OCI-LY1 (cell line): ENCODE data around the gene SLC29A3.
"Not testable (repeated sequence)": the region's sequence is repeated elsewhere in the genome, so short reads cannot be mapped to it uniquely, and the experiment has no call there.

Experiments used
- H2AFZ ChIP-seq: fragments of 200-600 bp; sonication (generic), shearing (Covaris generic); 2 replicates; pipeline ENCODE4 v1.6.0; 2014; ENCODE audit warnings: antibody characterized with exemption, mild to moderate bottlenecking, low read length
- H3F3A ChIP-seq: fragments of 200-600 bp; sonication (generic), shearing (Covaris generic); 2 replicates; pipeline ENCODE4 v1.6.0; 2014; ENCODE audit warnings: mild to moderate bottlenecking, antibody characterized with exemption, low read length, moderate library complexity; ENCODE audit not compliant: insufficient read depth
- H3K27ac ChIP-seq: fragments of 200-600 bp; sonication (generic); 2 replicates; pipeline ENCODE4 v1.5.1; 2014; ENCODE audit warnings: low read length, mixed run types, mild to moderate bottlenecking, low read depth; ENCODE audit not compliant: poor library complexity, severe bottlenecking
- H3K27me3 ChIP-seq: fragments of 200-600 bp; sonication (generic); 2 replicates; pipeline ENCODE4 v1.6.0; 2014; ENCODE audit warnings: antibody characterized with exemption, mild to moderate bottlenecking, low read length, moderate library complexity; ENCODE audit not compliant: insufficient read depth
- H3K36me3 ChIP-seq: fragments of 200-600 bp; sonication (generic); 2 replicates; pipeline ENCODE4 v1.6.1; 2014; ENCODE audit warnings: mild to moderate bottlenecking, antibody characterized with exemption, low read length, moderate library complexity, mixed read lengths; ENCODE audit not compliant: insufficient read depth
- H3K4me1 ChIP-seq: fragments of 200-600 bp; sonication (generic); 2 replicates; pipeline ENCODE4 v1.5.1; 2014; ENCODE audit warnings: mild to moderate bottlenecking, low read length, moderate library complexity; ENCODE audit not compliant: insufficient read depth, severe bottlenecking
- H3K4me2 ChIP-seq: fragments of 200-600 bp; sonication (generic), shearing (Covaris generic); 2 replicates; pipeline ENCODE4 v1.6.1; 2014; ENCODE audit warnings: low read length
- H3K4me3 ChIP-seq: fragments of 200-600 bp; sonication (generic); 2 replicates; pipeline ENCODE4 v1.5.1; 2014; ENCODE audit warnings: low read length, low read depth, mild to moderate bottlenecking, mixed read lengths; ENCODE audit not compliant: poor library complexity, severe bottlenecking
- H3K79me2 ChIP-seq: fragments of 200-600 bp; shearing (Covaris generic); 2 replicates; pipeline ENCODE4 v1.6.1; 2016; ENCODE audit warnings: mixed run types, low read length, mixed read lengths; ENCODE audit not compliant: insufficient read depth
- H3K9ac ChIP-seq: fragments of 200-600 bp; sonication (generic), shearing (Covaris generic); 2 replicates; pipeline ENCODE4 v1.6.1; 2014; ENCODE audit warnings: mild to moderate bottlenecking, low read length, mixed read lengths
- H3K9me2 ChIP-seq: fragments of 200-600 bp; sonication (generic), shearing (Covaris generic); 2 replicates; pipeline ENCODE4 v1.6.1; 2014; ENCODE audit warnings: low read depth, mild to moderate bottlenecking, low read length, mixed read lengths
- H3K9me3 ChIP-seq: fragments of 200-600 bp; shearing (Covaris generic); 2 replicates; pipeline ENCODE4 v1.6.1; 2014; ENCODE audit warnings: low read length, mixed read lengths
- H4K20me1 ChIP-seq: fragments of 200-600 bp; sonication (generic), shearing (Covaris generic); 2 replicates; pipeline ENCODE4 v1.6.0; 2016; ENCODE audit warnings: mild to moderate bottlenecking, low read length; ENCODE audit not compliant: insufficient read depth
- CTCF ChIP-seq: fragments of 200-600 bp; sonication (generic), shearing (Covaris generic); IDR thresholded peaks from 2 replicates; pipeline ENCODE4 v1.5.1; 2017; ENCODE audit warnings: mild to moderate bottlenecking, antibody characterized with exemption, low read length, moderate library complexity, mixed read lengths
- EZH2 ChIP-seq: fragments of 200-600 bp; sonication (generic), shearing (Covaris generic); IDR thresholded peaks from 2 replicates; pipeline ENCODE4 v1.8.0; 2017; ENCODE audit warnings: borderline replicate concordance, mixed run types, mild to moderate bottlenecking, antibody characterized with exemption, low read length, moderate library complexity, mixed read lengths

SLC29A3 gene

GRCh38 chr10:71294856-71295255, 24.2 kb upstream of the SLC29A3 start:
- TF ChIP-seq CTCF (no peak), EZH2 (no peak)
- Histone ChIP-seq H2AFZ (no peak overlapping the region), H3F3A (no peaks in the 10 kb centered on the region), H3K4me1 (no peaks in the 10 kb centered on the region), H3K4me2 (no peak overlapping the region), H3K27me3 (no peaks in the 10 kb centered on the region), H3K9ac (no peak overlapping the region), H3K9me3 (no peaks in the 10 kb centered on the region), H3K27ac (no peak overlapping the region), H3K9me2 (no peaks in the 10 kb centered on the region), H3K79me2 (no peaks in the 10 kb centered on the region), H3K4me3 (no peak overlapping the region), H4K20me1 (no peaks in the 10 kb centered on the region), H3K36me3 (no peaks in the 10 kb centered on the region)

- no peak overlapping the region for H3K4me2 ChIP-seq
- TF ChIP-seq CTCF (no peak), EZH2 (no peak)
- H3K27me3 ChIP-seq, result no peaks in the 10 kb centered on the region
- no peaks in the 10 kb centered on the region for H3K9me3 ChIP-seq
- no peaks in the 10 kb centered on the region for H3K79me2 ChIP-seq
- no peaks in the 10 kb centered on the region for H3F3A ChIP-seq
- no peak overlapping the region for H3K27ac ChIP-seq
- no peaks in the 10 kb centered on the region for H3K36me3 ChIP-seq
- no peaks in the 10 kb centered on the region for H4K20me1 ChIP-seq
- no peaks in the 10 kb centered on the region for H3K4me1 ChIP-seq
- no peak overlapping the region for H3K9ac ChIP-seq
- H3K4me3 ChIP-seq, result no peak overlapping the region
- H2AFZ ChIP-seq, result no peak overlapping the region
- no peaks in the 10 kb centered on the region for H3K9me2 ChIP-seq
Measured at GRCh38 chr10:71295641-71296040, 23.4 kb upstream of the SLC29A3 start.

GRCh38 chr10:71296086-71296485, 23.0 kb upstream of the SLC29A3 start:
- Histone ChIP-seq H3F3A (no peaks in the 10 kb centered on the region), H3K9me3 (no peaks in the 10 kb centered on the region), H3K79me2 (no peaks in the 10 kb centered on the region), H3K27ac (no peak overlapping the region), H4K20me1 (no peaks in the 10 kb centered on the region), H3K9me2 (no peaks in the 10 kb centered on the region), H3K9ac (no peak overlapping the region), H3K4me3 (no peak overlapping the region), H3K36me3 (no peaks in the 10 kb centered on the region), H3K4me2 (no peak overlapping the region), H3K27me3 (no peaks in the 10 kb centered on the region), H3K4me1 (no peaks in the 10 kb centered on the region), H2AFZ (no peak overlapping the region)
- TF ChIP-seq CTCF (no peak), EZH2 (no peak)

- H3K36me3 ChIP-seq, H3K27ac ChIP-seq, H3K9me3 ChIP-seq, H3K4me2 ChIP-seq, H3F3A ChIP-seq, H3K27me3 ChIP-seq, H3K9ac ChIP-seq, H3K4me1 ChIP-seq, H3K9me2 ChIP-seq, H4K20me1 ChIP-seq, H3K4me3 ChIP-seq, H3K79me2 ChIP-seq, H2AFZ ChIP-seq: not testable (repeated sequence)
Measured at GRCh38 chr10:71296811-71297210, 22.2 kb upstream of the SLC29A3 start.
